GM23338 (cell line): ENCODE results near the gene ABRAXAS1. TPM values are rescaled to one million over a fixed set of nuclear protein-coding genes. Genes with fewer than 3 reads are reported as not detected.
"Not testable (repeated sequence)": the region's sequence is repeated elsewhere in the genome, so short reads cannot be mapped to it uniquely, and the experiment has no call there.

ENCODE experiments used
- ATAC-seq: fragments of 200-7000 bp; cut with Tn5 transposase; 3 replicates; pipeline ENCODE4 v1.9.1; 2020
- DNase-seq: peaks from one replicate; pipeline ENCODE4 v3.0.0-alpha.2; 2015; ENCODE audit warnings: low spot score
- H2AFZ ChIP-seq: fragments of 200-600 bp; sonication (generic); 2 replicates; pipeline ENCODE4 v1.8.0; 2016; ENCODE audit warnings: antibody characterized with exemption, mild to moderate bottlenecking, moderate library complexity
- H3F3A ChIP-seq: fragments of 200-600 bp; sonication (generic); replicated peaks from 2 replicates; pipeline ENCODE4 v1.8.0; 2017; ENCODE audit warnings: antibody characterized with exemption, mixed run types, low read depth
- H3K27ac ChIP-seq: fragments of 200-600 bp; sonication (generic); 2 replicates; pipeline ENCODE4 v1.6.1; 2016; ENCODE audit warnings: low read depth
- H3K27me3 ChIP-seq: fragments of 200-600 bp; sonication (generic); 2 replicates; pipeline ENCODE4 v1.8.0; 2016; ENCODE audit warnings: mild to moderate bottlenecking, mixed run types, moderate library complexity; ENCODE audit not compliant: insufficient read depth
- H3K36me3 ChIP-seq: fragments of 200-600 bp; sonication (generic); 2 replicates; pipeline ENCODE4 v1.8.0; 2016; ENCODE audit warnings: mild to moderate bottlenecking; ENCODE audit not compliant: insufficient read depth
- H3K4me1 ChIP-seq: fragments of 200-600 bp; sonication (generic); 2 replicates; pipeline ENCODE4 v1.8.0; 2016; ENCODE audit warnings: mild to moderate bottlenecking, moderate library complexity; ENCODE audit not compliant: insufficient read depth
- H3K4me2 ChIP-seq: fragments of 200-600 bp; sonication (generic); 2 replicates; pipeline ENCODE4 v1.7.1; 2017; ENCODE audit warnings: mixed run types
- H3K4me3 ChIP-seq: fragments of 200-600 bp; sonication (generic); 2 replicates; pipeline ENCODE4 v1.6.1; 2016; ENCODE audit warnings: mixed run types
- H3K79me2 ChIP-seq: fragments of 200-600 bp; sonication (generic); replicated peaks from 2 replicates; pipeline ENCODE4 v1.8.0; 2017; ENCODE audit warnings: mild to moderate bottlenecking; ENCODE audit not compliant: insufficient read depth
- H3K9me2 ChIP-seq: fragments of 200-600 bp; sonication (generic); 2 replicates; pipeline ENCODE4 v1.8.0; 2017; ENCODE audit not compliant: insufficient read depth
- H4K20me1 ChIP-seq: fragments of 200-600 bp; sonication (generic); replicated peaks from 2 replicates; pipeline ENCODE4 v1.8.0; 2017; ENCODE audit warnings: mild to moderate bottlenecking; ENCODE audit not compliant: insufficient read depth
- H3K27ac Mint-ChIP-seq: 2 replicates; pipeline ENCODE4 v1.8.0; 2020; ENCODE audit warnings: inconsistent platforms, mild to moderate bottlenecking, moderate library complexity, mixed read lengths
- H3K27me3 Mint-ChIP-seq: 3 replicates; pipeline ENCODE4 v1.8.0; 2022; ENCODE audit warnings: low read depth, mild to moderate bottlenecking, moderate library complexity, mixed read lengths, inconsistent platforms; ENCODE audit not compliant: insufficient read depth, poor library complexity
- H3K36me3 Mint-ChIP-seq: 3 replicates; pipeline ENCODE4 v1.8.0; 2021; ENCODE audit warnings: low read depth, mild to moderate bottlenecking, inconsistent platforms, moderate library complexity, mixed read lengths
- H3K4me1 Mint-ChIP-seq: 3 replicates; pipeline ENCODE4 v1.8.0; 2020; ENCODE audit warnings: mild to moderate bottlenecking, inconsistent platforms, mixed read lengths
- H3K4me3 Mint-ChIP-seq: 3 replicates; pipeline ENCODE4 v1.8.0; 2021; ENCODE audit warnings: moderate library complexity, mild to moderate bottlenecking, inconsistent platforms, mixed read lengths
- H3K9me3 Mint-ChIP-seq: 3 replicates; pipeline ENCODE4 v1.8.0; 2020; ENCODE audit warnings: moderate library complexity, mild to moderate bottlenecking, inconsistent platforms, mixed read lengths
- CREB1 ChIP-seq: fragments of 250-450 bp; sonication (Bioruptor Pico); IDR thresholded peaks from 2 replicates; pipeline ENCODE4 v1.5.0; 2020; ENCODE audit warnings: low read depth, mild to moderate bottlenecking, moderate library complexity
- ZNF114 ChIP-seq: fragments of 250-450 bp; sonication (Bioruptor Pico); IDR thresholded peaks from 2 replicates; pipeline ENCODE4 v1.5.0; 2020; ENCODE audit warnings: mild to moderate bottlenecking, moderate library complexity
- ZNF331 ChIP-seq: fragments of 250-450 bp; sonication (Bioruptor Pico); IDR thresholded peaks from 2 replicates; pipeline ENCODE4 v1.5.0; 2020; ENCODE audit warnings: low read depth, mild to moderate bottlenecking, moderate library complexity
- polyA plus RNA-seq: library from polyadenylated mRNA; unstranded; fragments of >200 nt; fragmentation: Nextera tagmentation; extraction: Ambion mirVana; gene quantifications from 2 replicates; pipeline ENCODE4 v1.2.1, GENCODE V29; 2016
- total RNA-seq: library from RNA; depleted of rRNA; stranded (reverse); fragments of >200 nt; shearing (Covaris generic); gene quantifications from 2 replicates; pipeline ENCODE4 v1.2.3, GENCODE V29; 2014
- TF ChIP-seq, protein P1 (sequence below): IDR thresholded peaks from 2 replicates; pipeline ENCODE4 v1.6.1; 2016; ENCODE audit warnings: antibody characterized with exemption
- TF ChIP-seq, protein P2 (sequence below): IDR thresholded peaks from one replicate; pipeline ENCODE4 v1.6.1; 2018; ENCODE audit warnings: antibody characterized with exemption; ENCODE audit not compliant: unreplicated experiment

Gene ABRAXAS1
- total and polyA plus RNA-seq, 2 experiments from 2014 or later: 8.0 to 25.2 TPM

DNA sequence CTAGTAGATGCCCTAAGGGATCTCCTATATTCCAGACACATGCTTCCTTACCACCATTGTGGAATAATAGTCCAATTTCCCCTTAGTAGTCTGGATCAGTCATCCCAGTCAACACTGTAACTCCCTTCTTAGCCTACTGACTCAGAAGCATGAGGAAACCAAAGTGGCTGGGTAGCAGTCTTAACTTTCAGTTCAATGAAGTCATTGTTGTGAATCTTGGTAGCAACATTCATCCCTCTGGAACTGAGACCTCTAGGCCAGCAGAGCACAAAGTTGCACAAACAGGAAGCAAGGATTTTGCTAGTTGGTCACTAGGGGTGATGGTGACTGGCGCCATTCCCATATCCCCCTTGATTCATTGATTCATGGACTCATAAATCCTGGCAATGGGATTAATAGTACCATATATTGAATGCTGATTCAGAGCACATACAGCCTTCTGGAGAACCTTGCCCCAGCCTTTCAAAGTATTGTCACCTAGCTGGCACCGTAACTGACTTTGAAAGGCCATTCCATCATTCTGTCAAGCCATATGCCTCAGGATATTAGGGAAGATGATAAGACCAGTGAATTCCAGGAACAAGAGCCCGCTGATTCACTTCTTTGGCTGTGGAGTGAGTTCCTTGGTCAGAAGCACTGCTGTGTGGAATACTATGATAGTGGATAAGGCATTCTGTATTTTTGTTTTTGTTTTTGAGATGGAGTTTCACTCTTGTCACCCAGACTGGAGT, 31.3 kb upstream of the ABRAXAS1 start:
- H3K4me3 ChIP-seq: no peak overlapping the region
- H3K4me3 Mint-ChIP-seq: no peak overlapping the region
- H3K4me1 ChIP-seq: no peaks in the 10 kb centered on the region
- no peaks in the 10 kb centered on the region for H3K9me3 Mint-ChIP-seq
- DNase-seq (no peak), ATAC-seq (no peak)
- no peaks in the 10 kb centered on the region for H4K20me1 ChIP-seq
- no peaks in the 10 kb centered on the region for H3K27me3 Mint-ChIP-seq
- no peaks in the 10 kb centered on the region for H3K36me3 ChIP-seq
- peaks cover 3% of the 10 kb centered on the region; the same call in 1 of the 2 replicates for H3K9me2 ChIP-seq
- H3K27ac ChIP-seq: no peak overlapping the region
- H3K27me3 ChIP-seq: no peaks in the 10 kb centered on the region
- no peaks in the 10 kb centered on the region for H3K79me2 ChIP-seq
- no peak for TF ChIP-seq ZNF331 (CRISPR knock-in tag)
- TF ChIP-seq, protein P1, sequence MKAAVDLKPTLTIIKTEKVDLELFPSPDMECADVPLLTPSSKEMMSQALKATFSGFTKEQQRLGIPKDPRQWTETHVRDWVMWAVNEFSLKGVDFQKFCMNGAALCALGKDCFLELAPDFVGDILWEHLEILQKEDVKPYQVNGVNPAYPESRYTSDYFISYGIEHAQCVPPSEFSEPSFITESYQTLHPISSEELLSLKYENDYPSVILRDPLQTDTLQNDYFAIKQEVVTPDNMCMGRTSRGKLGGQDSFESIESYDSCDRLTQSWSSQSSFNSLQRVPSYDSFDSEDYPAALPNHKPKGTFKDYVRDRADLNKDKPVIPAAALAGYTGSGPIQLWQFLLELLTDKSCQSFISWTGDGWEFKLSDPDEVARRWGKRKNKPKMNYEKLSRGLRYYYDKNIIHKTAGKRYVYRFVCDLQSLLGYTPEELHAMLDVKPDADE: no peak
- no peaks in the 10 kb centered on the region for H3F3A ChIP-seq
- H3K27ac Mint-ChIP-seq: no peak overlapping the region
- no peaks in the 10 kb centered on the region for H3K36me3 Mint-ChIP-seq
- no peaks in the 10 kb centered on the region for H3K4me1 Mint-ChIP-seq
- H2AFZ ChIP-seq: no peak overlapping the region
- no peak overlapping the region for H3K4me2 ChIP-seq

DNA sequence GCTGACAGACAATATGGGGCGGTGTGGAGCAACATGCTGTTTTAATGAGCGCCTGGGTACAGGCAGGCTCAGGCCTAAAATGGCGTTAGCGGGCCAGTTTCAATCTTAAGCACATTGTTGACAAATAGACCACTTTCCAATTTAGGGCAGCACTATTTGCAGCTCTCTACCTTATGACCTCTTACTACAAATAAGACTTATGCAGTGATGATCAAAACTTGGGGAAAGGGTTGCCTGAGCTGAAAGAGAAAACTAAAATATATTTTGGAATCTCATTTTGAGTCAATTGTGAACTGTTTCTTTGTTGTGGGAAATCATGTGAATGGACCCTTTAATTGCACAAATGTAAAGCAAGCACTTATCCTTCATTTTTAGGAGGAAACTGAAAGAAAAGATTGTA, 25.5 kb upstream of the ABRAXAS1 start:
- no peak overlapping the region for H3K4me3 Mint-ChIP-seq
- no peaks in the 10 kb centered on the region for H3F3A ChIP-seq
- H3K27me3 ChIP-seq: no peaks in the 10 kb centered on the region
- H3K36me3 ChIP-seq: no peaks in the 10 kb centered on the region
- ATAC-seq (no peak), DNase-seq (no peak)
- no peaks in the 10 kb centered on the region for H4K20me1 ChIP-seq
- H3K4me2 ChIP-seq: no peak overlapping the region
- H3K9me2 ChIP-seq: peaks cover 5% of the 10 kb centered on the region; the same call in 1 of the 2 replicates
- no peaks in the 10 kb centered on the region for H3K4me1 ChIP-seq
- no peak overlapping the region for H3K4me3 ChIP-seq
- H3K36me3 Mint-ChIP-seq: no peaks in the 10 kb centered on the region
- TF ChIP-seq, protein P2, sequence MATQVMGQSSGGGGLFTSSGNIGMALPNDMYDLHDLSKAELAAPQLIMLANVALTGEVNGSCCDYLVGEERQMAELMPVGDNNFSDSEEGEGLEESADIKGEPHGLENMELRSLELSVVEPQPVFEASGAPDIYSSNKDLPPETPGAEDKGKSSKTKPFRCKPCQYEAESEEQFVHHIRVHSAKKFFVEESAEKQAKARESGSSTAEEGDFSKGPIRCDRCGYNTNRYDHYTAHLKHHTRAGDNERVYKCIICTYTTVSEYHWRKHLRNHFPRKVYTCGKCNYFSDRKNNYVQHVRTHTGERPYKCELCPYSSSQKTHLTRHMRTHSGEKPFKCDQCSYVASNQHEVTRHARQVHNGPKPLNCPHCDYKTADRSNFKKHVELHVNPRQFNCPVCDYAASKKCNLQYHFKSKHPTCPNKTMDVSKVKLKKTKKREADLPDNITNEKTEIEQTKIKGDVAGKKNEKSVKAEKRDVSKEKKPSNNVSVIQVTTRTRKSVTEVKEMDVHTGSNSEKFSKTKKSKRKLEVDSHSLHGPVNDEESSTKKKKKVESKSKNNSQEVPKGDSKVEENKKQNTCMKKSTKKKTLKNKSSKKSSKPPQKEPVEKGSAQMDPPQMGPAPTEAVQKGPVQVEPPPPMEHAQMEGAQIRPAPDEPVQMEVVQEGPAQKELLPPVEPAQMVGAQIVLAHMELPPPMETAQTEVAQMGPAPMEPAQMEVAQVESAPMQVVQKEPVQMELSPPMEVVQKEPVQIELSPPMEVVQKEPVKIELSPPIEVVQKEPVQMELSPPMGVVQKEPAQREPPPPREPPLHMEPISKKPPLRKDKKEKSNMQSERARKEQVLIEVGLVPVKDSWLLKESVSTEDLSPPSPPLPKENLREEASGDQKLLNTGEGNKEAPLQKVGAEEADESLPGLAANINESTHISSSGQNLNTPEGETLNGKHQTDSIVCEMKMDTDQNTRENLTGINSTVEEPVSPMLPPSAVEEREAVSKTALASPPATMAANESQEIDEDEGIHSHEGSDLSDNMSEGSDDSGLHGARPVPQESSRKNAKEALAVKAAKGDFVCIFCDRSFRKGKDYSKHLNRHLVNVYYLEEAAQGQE: no peak
- no peak for TF ChIP-seq CREB1 (CRISPR knock-in tag)
- no peak overlapping the region for H3K27ac Mint-ChIP-seq
- peaks cover 4% of the 10 kb centered on the region for H3K27me3 Mint-ChIP-seq
- peak overlapping the region; percentile 57; the same call in 1 of the 2 replicates for H2AFZ ChIP-seq
- no peak overlapping the region for H3K27ac ChIP-seq
- no peaks in the 10 kb centered on the region for H3K4me1 Mint-ChIP-seq
- H3K9me3 Mint-ChIP-seq: no peaks in the 10 kb centered on the region
- H3K79me2 ChIP-seq: no peaks in the 10 kb centered on the region

DNA sequence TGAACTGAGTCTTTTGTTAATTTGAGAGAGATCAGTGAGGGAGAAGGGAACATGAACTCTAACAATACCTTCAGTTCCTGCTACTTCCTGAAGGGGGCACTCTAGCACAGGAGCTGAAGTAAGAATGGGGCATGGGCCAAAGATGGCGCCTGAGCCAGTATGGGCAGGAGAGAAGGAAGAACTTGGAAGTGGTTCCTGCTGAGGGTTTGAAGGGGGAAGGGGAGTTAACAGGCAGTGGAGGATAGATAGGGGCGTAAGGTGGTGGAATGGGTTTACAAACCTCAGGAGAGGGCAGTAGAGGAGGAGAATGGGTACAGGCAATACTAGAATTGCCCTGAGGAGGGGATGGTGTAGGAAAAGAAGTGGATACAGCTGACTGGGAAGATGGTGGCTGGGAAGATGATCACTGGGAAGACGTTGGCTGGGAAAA, 24.3 kb upstream of the ABRAXAS1 start:
- ATAC-seq (peak; percentile 61), DNase-seq (peak; percentile 84)
- H3K9me2 ChIP-seq, H3K27ac ChIP-seq, H4K20me1 ChIP-seq, H3K27me3 ChIP-seq, H3K4me3 ChIP-seq, H3K9me3 Mint-ChIP-seq, H3F3A ChIP-seq, H3K36me3 Mint-ChIP-seq, H3K4me1 Mint-ChIP-seq, H3K27ac Mint-ChIP-seq, H3K27me3 Mint-ChIP-seq, H3K4me1 ChIP-seq, H3K4me2 ChIP-seq, H3K36me3 ChIP-seq, H3K4me3 Mint-ChIP-seq, H3K79me2 ChIP-seq: not testable (repeated sequence)
- peak overlapping the region; percentile 57 for H2AFZ ChIP-seq
- TF ChIP-seq ZNF114: peak; percentile 91
